ENCODE results near the gene ATP2B2.

ATP2B2 gene

DNA sequence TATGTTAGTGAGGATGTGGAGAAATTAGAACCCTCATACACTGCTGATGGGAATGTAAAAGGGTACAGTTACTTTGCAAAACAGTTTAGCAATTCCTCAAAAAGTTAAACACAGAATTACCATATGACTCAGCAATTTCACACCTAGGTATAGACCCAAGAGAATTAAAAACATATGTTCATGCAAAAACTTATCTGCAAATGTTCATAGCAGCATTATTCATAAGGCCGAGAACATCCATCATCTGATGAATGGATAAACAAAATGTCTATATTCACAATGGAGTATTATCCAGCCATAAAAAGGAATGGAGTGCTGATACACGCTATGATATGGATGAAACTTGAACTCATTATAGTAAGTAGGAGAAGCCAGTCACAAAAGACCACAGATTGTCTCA is 194.8 kb downstream of the ATP2B2 start:
- no peaks in the 10 kb centered on the region for H3K4me1 ChIP-seq
- H3K9me3 ChIP-seq, result no peaks in the 10 kb centered on the region
- H3K27me3 ChIP-seq, result no peaks in the 10 kb centered on the region
- peaks cover 9% of the 10 kb centered on the region for H3K36me3 ChIP-seq
- no peak for DNase-seq
- TF ChIP-seq, protein P1, sequence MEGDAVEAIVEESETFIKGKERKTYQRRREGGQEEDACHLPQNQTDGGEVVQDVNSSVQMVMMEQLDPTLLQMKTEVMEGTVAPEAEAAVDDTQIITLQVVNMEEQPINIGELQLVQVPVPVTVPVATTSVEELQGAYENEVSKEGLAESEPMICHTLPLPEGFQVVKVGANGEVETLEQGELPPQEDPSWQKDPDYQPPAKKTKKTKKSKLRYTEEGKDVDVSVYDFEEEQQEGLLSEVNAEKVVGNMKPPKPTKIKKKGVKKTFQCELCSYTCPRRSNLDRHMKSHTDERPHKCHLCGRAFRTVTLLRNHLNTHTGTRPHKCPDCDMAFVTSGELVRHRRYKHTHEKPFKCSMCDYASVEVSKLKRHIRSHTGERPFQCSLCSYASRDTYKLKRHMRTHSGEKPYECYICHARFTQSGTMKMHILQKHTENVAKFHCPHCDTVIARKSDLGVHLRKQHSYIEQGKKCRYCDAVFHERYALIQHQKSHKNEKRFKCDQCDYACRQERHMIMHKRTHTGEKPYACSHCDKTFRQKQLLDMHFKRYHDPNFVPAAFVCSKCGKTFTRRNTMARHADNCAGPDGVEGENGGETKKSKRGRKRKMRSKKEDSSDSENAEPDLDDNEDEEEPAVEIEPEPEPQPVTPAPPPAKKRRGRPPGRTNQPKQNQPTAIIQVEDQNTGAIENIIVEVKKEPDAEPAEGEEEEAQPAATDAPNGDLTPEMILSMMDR (IDR thresholded peaks at IDR 0.05; ENCODE audit: low read depth, low read length), result no peak
- no peak overlapping the region for H3K4me3 ChIP-seq (ENCODE audit: low read depth, low read length)

DNA sequence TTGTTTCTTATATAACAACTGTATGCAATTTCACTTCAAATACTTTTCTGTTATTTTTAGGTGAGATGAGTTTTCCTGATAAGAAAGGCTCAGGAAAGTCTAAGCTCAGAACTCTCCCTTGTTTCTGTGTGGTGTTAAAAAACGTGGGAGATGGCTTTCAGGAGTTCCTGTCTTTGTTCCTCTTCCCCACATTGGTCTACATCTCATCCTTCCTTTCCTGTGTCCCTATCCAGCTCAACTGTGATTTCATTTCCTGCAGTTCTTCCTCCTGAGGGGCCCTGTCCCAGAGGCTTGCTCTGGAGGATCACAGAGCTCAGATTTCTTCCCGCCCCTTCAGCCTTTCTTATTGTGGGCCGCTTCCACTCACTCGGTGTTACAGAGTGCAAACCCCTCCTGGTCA is 195.7 kb downstream of the ATP2B2 start:
- TF ChIP-seq, protein P1 (IDR thresholded peaks at IDR 0.05; ENCODE audit: low read depth, low read length), result no peak
- peaks cover 9% of the 10 kb centered on the region for H3K36me3 ChIP-seq
- no peaks in the 10 kb centered on the region for H3K9me3 ChIP-seq
- DNase-seq, result no peak
- H3K4me1 ChIP-seq, result no peaks in the 10 kb centered on the region
- no peak overlapping the region for H3K4me3 ChIP-seq (ENCODE audit: low read depth, low read length)
- H3K27me3 ChIP-seq, result no peaks in the 10 kb centered on the region

- no peaks in the 10 kb centered on the region for H3K27me3 ChIP-seq
- no peak overlapping the region for H3K4me3 ChIP-seq (ENCODE audit: low read depth, low read length)
- H3K36me3 ChIP-seq, result peaks cover 15% of the 10 kb centered on the region
- no peak for DNase-seq
- no peaks in the 10 kb centered on the region for H3K9me3 ChIP-seq
- H3K4me1 ChIP-seq, result no peaks in the 10 kb centered on the region
- TF ChIP-seq, protein P1 (IDR thresholded peaks at IDR 0.05; ENCODE audit: low read depth, low read length), result no peak
Observed at GRCh38 chr3:10308678-10309077, 196.7 kb downstream of the ATP2B2 start.

DNA sequence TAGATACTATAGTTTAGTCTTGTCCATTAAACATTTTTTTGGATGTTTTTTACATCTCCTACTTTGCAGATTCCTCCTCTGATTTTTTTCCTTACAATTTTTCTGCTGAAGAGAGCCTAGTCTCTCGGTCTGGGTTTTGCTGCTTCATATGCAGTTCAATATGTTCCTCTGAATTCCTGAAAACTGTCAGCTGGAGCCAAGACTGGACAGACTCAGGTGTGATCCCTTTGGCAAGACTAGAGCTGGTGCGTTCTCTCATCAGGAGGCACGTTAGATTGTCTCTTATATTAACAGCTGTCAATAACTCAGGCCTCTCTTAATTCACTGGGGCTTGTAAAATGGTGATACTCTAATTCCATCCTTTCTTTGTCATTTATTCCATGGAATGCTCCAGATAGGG is 199.2 kb downstream of the ATP2B2 start:
- H3K27me3 ChIP-seq, result no peaks in the 10 kb centered on the region
- no peak overlapping the region for H3K4me3 ChIP-seq (ENCODE audit: low read depth, low read length)
- no peaks in the 10 kb centered on the region for H3K9me3 ChIP-seq
- TF ChIP-seq, protein P1 (IDR thresholded peaks at IDR 0.05; ENCODE audit: low read depth, low read length), result no peak
- peaks cover 15% of the 10 kb centered on the region for H3K36me3 ChIP-seq
- no peak for DNase-seq
- no peaks in the 10 kb centered on the region for H3K4me1 ChIP-seq

DNA sequence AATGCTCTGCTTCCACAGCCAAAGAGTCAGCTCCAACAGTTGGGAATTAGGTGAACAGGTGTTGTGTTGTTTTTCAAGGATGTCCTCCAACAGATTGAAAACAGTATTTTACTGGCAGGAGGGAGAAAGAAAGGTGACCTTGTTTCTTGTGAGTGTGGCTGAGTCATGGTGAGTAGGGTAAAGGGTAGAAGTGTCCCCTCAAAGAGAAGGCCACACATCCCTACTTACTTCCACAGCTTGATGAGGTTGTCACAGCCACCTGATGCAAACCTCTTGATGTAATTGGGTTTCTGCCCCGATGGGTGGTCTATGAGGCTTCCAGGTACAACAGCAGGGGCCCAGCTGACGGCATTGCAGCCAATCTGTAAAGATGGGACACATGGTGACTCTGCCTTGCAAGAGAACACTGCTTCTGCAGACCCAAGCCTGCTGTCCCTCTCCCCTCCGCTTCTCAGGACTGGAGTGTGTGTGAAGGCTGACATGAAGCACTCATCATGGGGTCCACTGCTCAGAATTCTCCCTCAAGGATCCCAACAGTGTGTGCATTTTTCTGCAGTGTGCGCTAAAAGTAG is 200.0 kb downstream of the ATP2B2 start:
- no peaks in the 10 kb centered on the region for H3K27me3 ChIP-seq
- H3K36me3 ChIP-seq, result peaks cover 15% of the 10 kb centered on the region
- H3K4me3 ChIP-seq (ENCODE audit: low read depth, low read length), result no peak overlapping the region
- TF ChIP-seq, protein P1 (IDR thresholded peaks at IDR 0.05; ENCODE audit: low read depth, low read length), result no peak
- DNase-seq, result no peak
- H3K9me3 ChIP-seq, result no peaks in the 10 kb centered on the region
- no peaks in the 10 kb centered on the region for H3K4me1 ChIP-seq

- Histone ChIP-seq H3K27me3 (no peaks in the 10 kb centered on the region), H3K36me3 (peaks cover 15% of the 10 kb centered on the region), H3K4me1 (no peaks in the 10 kb centered on the region), H3K9me3 (no peaks in the 10 kb centered on the region), H3K4me3 (ENCODE audit: low read depth, low read length) (no peak overlapping the region)
- TF ChIP-seq, protein P1 (IDR thresholded peaks at IDR 0.05; ENCODE audit: low read depth, low read length), result no peak
- no peak for DNase-seq
Observed at GRCh38 chr3:10304905-10305304, 200.5 kb downstream of the ATP2B2 start.

Measured in BE2C (cell line).